ENCODE measurements around the gene OR52B4.
"Not testable (repeated sequence)": the region's sequence is repeated elsewhere in the genome, so short reads cannot be mapped to it uniquely, and the experiment has no call there.

DNA sequence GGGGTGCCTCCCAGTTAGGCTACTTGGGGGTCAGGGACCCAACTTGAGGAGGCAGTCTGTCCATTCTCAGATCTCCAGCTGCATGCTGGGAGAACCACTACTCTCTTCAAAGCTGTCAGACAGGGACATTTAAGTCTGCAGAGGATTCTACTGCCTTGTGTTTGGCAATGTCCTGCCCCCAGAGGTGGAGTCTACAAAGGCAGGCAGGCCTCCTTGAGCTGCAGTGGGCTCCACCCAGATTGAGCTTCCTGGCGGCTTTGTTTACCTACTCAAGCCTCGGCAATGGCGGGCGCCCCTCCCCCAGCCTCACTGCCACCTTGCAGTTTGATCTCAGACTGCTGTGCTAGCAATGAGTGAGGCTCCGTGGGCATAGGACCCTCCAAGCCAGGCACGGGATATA lies 38.0 kb upstream of the OR52B4 start:
- TF ChIP-seq, protein P1, sequence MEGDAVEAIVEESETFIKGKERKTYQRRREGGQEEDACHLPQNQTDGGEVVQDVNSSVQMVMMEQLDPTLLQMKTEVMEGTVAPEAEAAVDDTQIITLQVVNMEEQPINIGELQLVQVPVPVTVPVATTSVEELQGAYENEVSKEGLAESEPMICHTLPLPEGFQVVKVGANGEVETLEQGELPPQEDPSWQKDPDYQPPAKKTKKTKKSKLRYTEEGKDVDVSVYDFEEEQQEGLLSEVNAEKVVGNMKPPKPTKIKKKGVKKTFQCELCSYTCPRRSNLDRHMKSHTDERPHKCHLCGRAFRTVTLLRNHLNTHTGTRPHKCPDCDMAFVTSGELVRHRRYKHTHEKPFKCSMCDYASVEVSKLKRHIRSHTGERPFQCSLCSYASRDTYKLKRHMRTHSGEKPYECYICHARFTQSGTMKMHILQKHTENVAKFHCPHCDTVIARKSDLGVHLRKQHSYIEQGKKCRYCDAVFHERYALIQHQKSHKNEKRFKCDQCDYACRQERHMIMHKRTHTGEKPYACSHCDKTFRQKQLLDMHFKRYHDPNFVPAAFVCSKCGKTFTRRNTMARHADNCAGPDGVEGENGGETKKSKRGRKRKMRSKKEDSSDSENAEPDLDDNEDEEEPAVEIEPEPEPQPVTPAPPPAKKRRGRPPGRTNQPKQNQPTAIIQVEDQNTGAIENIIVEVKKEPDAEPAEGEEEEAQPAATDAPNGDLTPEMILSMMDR (IDR thresholded peaks at IDR 0.05), result not testable (repeated sequence)
- TF ChIP-seq POLR2A (IDR thresholded peaks at IDR 0.05), result not testable (repeated sequence)

Measured in uterus (tissue), 2 donors.